Tibial artery (tissue), 4 donors: ENCODE measurements around the gene GALNT1.

Experiments
- DNase-seq, 2 donors: peaks; one replicate each; pipeline ENCODE4 v3.0.0-alpha.2; 2019
- H3K27ac ChIP-seq, 2 donors: fragments of 200-600 bp; sonication (generic) in 1 of 2; 1 replicate in 1 of 2; 2 replicates in 1 of 2; pipeline ENCODE4 v1.5.1; 2018 to 2019; ENCODE audit warnings: mild to moderate bottlenecking in 1 of 2
- H3K27me3 ChIP-seq, 2 donors: fragments of 200-600 bp; sonication (generic) in 1 of 2; one replicate each; pipeline versions ENCODE4 v1.5.1 to v1.6.0; 2016 to 2019
- H3K36me3 ChIP-seq, 3 donors: fragments of 200-600 bp; sonication (generic) in 2 of 3; one replicate each; pipeline ENCODE4 v1.5.1; 2016 to 2019; ENCODE audit warnings: mild to moderate bottlenecking in 2 of 3
- H3K4me1 ChIP-seq, 4 donors: fragments of 200-600 bp; sonication (generic) in 2 of 4; 1 replicate in 3 of 4; 2 replicates in 1 of 4; pipeline ENCODE4 v1.5.1; 2016 to 2019
- H3K4me3 ChIP-seq, 2 donors: fragments of 200-600 bp; sonication (generic) in 1 of 2; 1 replicate in 1 of 2; 2 replicates in 1 of 2; pipeline ENCODE4 v1.5.1; 2018 to 2019; ENCODE audit warnings: mild to moderate bottlenecking in 2 of 2
- H3K9me3 ChIP-seq, 3 donors: fragments of 200-600 bp; sonication (generic) in 1 of 3; one replicate each; pipeline ENCODE4 v1.5.1; 2016 to 2019
- intact Hi-C: fragments of 100-400 bp; cut with DNase I; formaldehyde crosslinking; loops from one replicate; pipeline ENCODE4 v1.15.0; 2023; ENCODE audit warnings: low total_unique reads
- TF ChIP-seq, protein P1 (sequence below), 2 experiments: fragments of 200-600 bp in 1 of 2; fragments of 450-650 bp in 1 of 2; IDR thresholded peaks; one replicate each; pipeline ENCODE4 v1.5.1; 2017 to 2019; ENCODE audit warnings: antibody characterized with exemption in 2 of 2, mild to moderate bottlenecking in 1 of 2, moderate library complexity in 1 of 2

GALNT1 gene

GRCh38 chr18:35617865-35618264 lies 36.3 kb downstream of the GALNT1 start:
- Histone ChIP-seq H3K27ac (no peak overlapping the region), H3K27me3 (no peaks in the 10 kb centered on the region), H3K4me3 (no peak overlapping the region), H3K9me3 (no peaks in the 10 kb centered on the region), H3K36me3 (no peaks in the 10 kb centered on the region), H3K4me1 (peaks cover 0 to 44% (median 2%) of the 10 kb centered on the region in 4 donors)
- intact Hi-C loops: no loop called here
- DNase-seq: no peak
- TF ChIP-seq, protein P1, sequence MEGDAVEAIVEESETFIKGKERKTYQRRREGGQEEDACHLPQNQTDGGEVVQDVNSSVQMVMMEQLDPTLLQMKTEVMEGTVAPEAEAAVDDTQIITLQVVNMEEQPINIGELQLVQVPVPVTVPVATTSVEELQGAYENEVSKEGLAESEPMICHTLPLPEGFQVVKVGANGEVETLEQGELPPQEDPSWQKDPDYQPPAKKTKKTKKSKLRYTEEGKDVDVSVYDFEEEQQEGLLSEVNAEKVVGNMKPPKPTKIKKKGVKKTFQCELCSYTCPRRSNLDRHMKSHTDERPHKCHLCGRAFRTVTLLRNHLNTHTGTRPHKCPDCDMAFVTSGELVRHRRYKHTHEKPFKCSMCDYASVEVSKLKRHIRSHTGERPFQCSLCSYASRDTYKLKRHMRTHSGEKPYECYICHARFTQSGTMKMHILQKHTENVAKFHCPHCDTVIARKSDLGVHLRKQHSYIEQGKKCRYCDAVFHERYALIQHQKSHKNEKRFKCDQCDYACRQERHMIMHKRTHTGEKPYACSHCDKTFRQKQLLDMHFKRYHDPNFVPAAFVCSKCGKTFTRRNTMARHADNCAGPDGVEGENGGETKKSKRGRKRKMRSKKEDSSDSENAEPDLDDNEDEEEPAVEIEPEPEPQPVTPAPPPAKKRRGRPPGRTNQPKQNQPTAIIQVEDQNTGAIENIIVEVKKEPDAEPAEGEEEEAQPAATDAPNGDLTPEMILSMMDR (IDR thresholded peaks at IDR 0.05): no peak

GRCh38 chr18:35618289-35618688 lies 36.7 kb downstream of the GALNT1 start:
- Histone ChIP-seq H3K36me3 (no peaks in the 10 kb centered on the region), H3K27me3 (no peaks in the 10 kb centered on the region), H3K4me1 (peaks cover 0 to 44% (median 2%) of the 10 kb centered on the region in 4 donors), H3K4me3 (no peak overlapping the region), H3K9me3 (no peaks in the 10 kb centered on the region), H3K27ac (no peak overlapping the region)
- intact Hi-C loops: no loop called here
- DNase-seq: no peak
- TF ChIP-seq, protein P1 (IDR thresholded peaks at IDR 0.05): no peak

DNA sequence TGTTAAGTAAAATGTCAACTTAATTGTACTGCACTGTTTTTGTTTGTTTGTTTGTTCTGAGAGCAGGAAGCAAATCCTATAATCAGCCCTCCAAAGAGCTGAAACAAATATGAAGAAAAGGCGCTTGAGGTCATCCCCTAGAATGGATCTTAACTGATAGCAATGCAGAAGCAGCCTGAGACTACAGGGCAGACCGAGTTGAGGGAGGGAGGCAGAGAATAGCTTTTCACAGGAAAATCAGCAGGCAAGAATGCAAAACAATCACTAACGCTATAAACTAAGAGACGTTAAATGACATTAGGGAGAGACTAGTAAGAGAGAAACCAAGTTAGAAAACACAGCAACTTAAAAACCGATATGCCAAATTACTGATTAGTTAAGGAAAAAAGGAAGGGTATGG lies 37.2 kb downstream of the GALNT1 start:
- H3K4me3 ChIP-seq: no peak overlapping the region
- H3K27ac ChIP-seq: no peak overlapping the region

GRCh38 chr18:35619464-35619863 lies 37.9 kb downstream of the GALNT1 start:
- no peak overlapping the region for H3K27ac ChIP-seq

More for the DNA sequence above, 37.2 kb downstream of the GALNT1 start:
- H3K36me3 ChIP-seq: no peaks in the 10 kb centered on the region
- TF ChIP-seq, protein P1 (IDR thresholded peaks at IDR 0.05): no peak
- H3K4me1 ChIP-seq: peaks cover 0 to 44% (median 2%) of the 10 kb centered on the region in 4 donors
- H3K27me3 ChIP-seq: no peaks in the 10 kb centered on the region
- DNase-seq: no peak
- intact Hi-C loops: no loop called here
- H3K9me3 ChIP-seq: no peaks in the 10 kb centered on the region

GRCh38 chr18:35619941-35620340 lies 38.4 kb downstream of the GALNT1 start:
- Histone ChIP-seq H3K27me3 (no peaks in the 10 kb centered on the region), H3K4me3 (no peak overlapping the region), H3K27ac (no peak overlapping the region), H3K9me3 (no peaks in the 10 kb centered on the region), H3K4me1 (peaks cover 0 to 44% (median 2%) of the 10 kb centered on the region in 4 donors), H3K36me3 (no peaks in the 10 kb centered on the region)
- no peak for DNase-seq
- TF ChIP-seq, protein P1 (IDR thresholded peaks at IDR 0.05): no peak
- intact Hi-C loops: no loop called here

More at GRCh38 chr18:35619464-35619863, 37.9 kb downstream of the GALNT1 start:
- H3K4me1 ChIP-seq: peaks cover 0 to 44% (median 2%) of the 10 kb centered on the region in 4 donors
- H3K27me3 ChIP-seq: no peaks in the 10 kb centered on the region
- TF ChIP-seq, protein P1 (IDR thresholded peaks at IDR 0.05): no peak
- intact Hi-C loops: no loop called here
- H3K4me3 ChIP-seq: no peak overlapping the region
- no peaks in the 10 kb centered on the region for H3K36me3 ChIP-seq
- DNase-seq: no peak
- H3K9me3 ChIP-seq: no peaks in the 10 kb centered on the region

DNA sequence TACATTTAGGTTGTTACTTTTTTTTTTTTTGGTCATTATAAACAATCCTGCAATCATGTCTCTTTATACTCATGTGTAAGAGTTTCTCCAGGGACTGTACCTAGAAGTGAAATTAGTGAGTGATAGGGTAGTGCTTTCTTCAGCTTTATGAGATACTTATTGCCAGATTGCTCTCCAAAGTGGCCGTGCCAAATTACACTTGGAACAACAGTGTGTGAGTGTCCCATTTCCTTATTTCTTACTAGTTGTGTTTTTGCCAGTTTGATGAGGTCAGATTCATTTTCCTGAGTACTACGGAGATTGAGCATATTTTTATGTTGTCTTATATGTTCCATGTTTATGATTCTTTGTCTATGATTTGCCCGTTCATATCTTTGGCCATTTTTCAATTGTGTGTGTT lies 39.2 kb downstream of the GALNT1 start:
- no peaks in the 10 kb centered on the region for H3K36me3 ChIP-seq
- intact Hi-C loops: no loop called here
- H3K27ac ChIP-seq: no peak overlapping the region
- no peak overlapping the region for H3K4me3 ChIP-seq
- peaks cover 0 to 44% (median 2%) of the 10 kb centered on the region in 4 donors for H3K4me1 ChIP-seq
- TF ChIP-seq, protein P1 (IDR thresholded peaks at IDR 0.05): no peak
- peak in 1 of 2 donors; percentile 29 for DNase-seq
- no peaks in the 10 kb centered on the region for H3K9me3 ChIP-seq
- H3K27me3 ChIP-seq: no peaks in the 10 kb centered on the region
